Activated CD8-positive, alpha-beta T cell treated with anti-CD3 and anti-CD28 coated beads for 36 hours (primary cell): ENCODE data around the gene ATN1. TPM values are rescaled to one million over a fixed set of nuclear protein-coding genes. Genes with fewer than 3 reads are reported as not detected.
A peak's percentile ranks its signal among the peaks of the same experiment; 100 is the strongest.

Source experiments
- ATAC-seq: fragments of 200-7000 bp; cut with Tn5 transposase; one replicate; pipeline ENCODE4 v1.10.0; 2021; ENCODE audit warnings: mild to moderate bottlenecking, moderate library complexity
- CTCF ChIA-PET: fragments of 350-600 bp; sonication (Branson Sonifier 250); formaldehyde crosslinking; loops from one replicate; lab custom pipeline; 2021; ENCODE audit warnings: antibody characterized with exemption; lab: Charles Lee
- POLR2A ChIA-PET: fragments of 350-600 bp; sonication (Branson Sonifier 250); formaldehyde crosslinking; loops from one replicate; lab custom pipeline; 2021; ENCODE audit warnings: antibody characterized with exemption; lab: Charles Lee
- DNase-seq: peaks from one replicate; pipeline ENCODE4 v3.0.0-alpha.2; 2020
- H3K27ac Mint-ChIP-seq: one replicate; pipeline ENCODE4 v1.8.0; 2021; ENCODE audit warnings: mild to moderate bottlenecking, mixed read lengths
- H3K27me3 Mint-ChIP-seq: one replicate; pipeline ENCODE4 v1.8.0; 2021; ENCODE audit warnings: mixed read lengths
- H3K36me3 Mint-ChIP-seq: one replicate; pipeline ENCODE4 v1.8.0; 2021; ENCODE audit warnings: low read depth, mixed read lengths
- H3K4me1 Mint-ChIP-seq: one replicate; pipeline ENCODE4 v1.8.0; 2021; ENCODE audit warnings: low read depth, mixed read lengths
- H3K4me3 Mint-ChIP-seq: one replicate; pipeline ENCODE4 v1.8.0; 2021; ENCODE audit warnings: mild to moderate bottlenecking, moderate library complexity, mixed read lengths
- H3K9me3 Mint-ChIP-seq: one replicate; pipeline ENCODE4 v1.8.0; 2021; ENCODE audit warnings: mixed read lengths
- intact Hi-C: fragments of 100-400 bp; cut with micrococcal nuclease; formaldehyde crosslinking; loops from one replicate; pipeline ENCODE4 v1.10.0; 2022
- total RNA-seq, 2 experiments: library from RNA; stranded (reverse); gene quantifications; one replicate each; pipeline ENCODE4 v1.2.3, GENCODE V29; 2021
- TF ChIP-seq, protein P1 (sequence below): fragments of 200-600 bp; IDR thresholded peaks from one replicate; pipeline ENCODE4 v1.8.0; 2022; ENCODE audit warnings: antibody characterized with exemption, mild to moderate bottlenecking

Gene ATN1
- total RNA-seq, 2 experiments from 2014 or later = 26.4 to 28.5 TPM

DNA sequence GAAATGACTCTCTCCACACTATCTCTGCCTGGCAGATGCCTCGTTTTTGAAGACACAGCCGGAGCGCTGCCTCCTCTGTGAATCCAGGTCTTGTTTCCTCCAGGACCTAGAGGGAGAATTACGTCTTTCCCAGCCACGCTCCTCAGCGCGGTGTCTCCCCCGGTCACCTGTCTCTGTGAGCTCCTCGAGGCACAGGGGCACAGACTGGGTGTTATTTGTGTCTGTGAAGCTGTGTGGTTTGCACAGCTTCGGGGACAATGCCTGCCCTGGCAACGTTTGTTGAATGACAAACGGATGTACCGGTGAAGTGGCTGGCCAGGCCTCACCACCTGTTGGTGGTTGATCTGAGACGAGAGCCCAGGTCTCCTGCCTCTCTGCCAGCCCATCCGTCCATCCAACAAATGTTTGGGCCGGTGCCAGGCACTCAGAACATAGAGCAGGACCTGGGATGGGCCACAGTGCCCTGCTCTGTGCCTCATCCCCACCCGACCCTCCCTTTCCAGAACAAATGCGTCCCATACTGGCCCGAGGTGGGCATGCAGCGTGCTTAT, 29.5 kb downstream of the ATN1 start:
- intact Hi-C loops = no loop called here
- TF ChIP-seq, protein P1, sequence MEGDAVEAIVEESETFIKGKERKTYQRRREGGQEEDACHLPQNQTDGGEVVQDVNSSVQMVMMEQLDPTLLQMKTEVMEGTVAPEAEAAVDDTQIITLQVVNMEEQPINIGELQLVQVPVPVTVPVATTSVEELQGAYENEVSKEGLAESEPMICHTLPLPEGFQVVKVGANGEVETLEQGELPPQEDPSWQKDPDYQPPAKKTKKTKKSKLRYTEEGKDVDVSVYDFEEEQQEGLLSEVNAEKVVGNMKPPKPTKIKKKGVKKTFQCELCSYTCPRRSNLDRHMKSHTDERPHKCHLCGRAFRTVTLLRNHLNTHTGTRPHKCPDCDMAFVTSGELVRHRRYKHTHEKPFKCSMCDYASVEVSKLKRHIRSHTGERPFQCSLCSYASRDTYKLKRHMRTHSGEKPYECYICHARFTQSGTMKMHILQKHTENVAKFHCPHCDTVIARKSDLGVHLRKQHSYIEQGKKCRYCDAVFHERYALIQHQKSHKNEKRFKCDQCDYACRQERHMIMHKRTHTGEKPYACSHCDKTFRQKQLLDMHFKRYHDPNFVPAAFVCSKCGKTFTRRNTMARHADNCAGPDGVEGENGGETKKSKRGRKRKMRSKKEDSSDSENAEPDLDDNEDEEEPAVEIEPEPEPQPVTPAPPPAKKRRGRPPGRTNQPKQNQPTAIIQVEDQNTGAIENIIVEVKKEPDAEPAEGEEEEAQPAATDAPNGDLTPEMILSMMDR = no peak
- ChIA-PET CTCF (interaction anchor here (0.9 to 13.5 kb wide), 6 partner anchors 8 to 156 kb away, joined by 3 to 460 read pairs (median 4); partner anchors contain the start of genes C12orf57, PTPN6, RNU7-1 and SPSB2), POLR2A (interaction anchor here (0.9 to 36.0 kb wide), 7 partner anchors 3 to 48 kb away, joined by 3 to 1266 read pairs (median 19); partner anchors contain the start of genes ATN1, C12orf57, EMG1 and PHB2)
- Mint-ChIP-seq H3K9me3 (no peaks in the 10 kb centered on the region), H3K4me3 (peak overlapping the region; percentile 95), H3K27ac (peak overlapping the region; percentile 93), H3K4me1 (peaks cover 79% of the 10 kb centered on the region), H3K27me3 (no peaks in the 10 kb centered on the region), H3K36me3 (peaks cover 93% of the 10 kb centered on the region)
- peak; percentile 54 for DNase-seq
- ATAC-seq = no peak

DNA sequence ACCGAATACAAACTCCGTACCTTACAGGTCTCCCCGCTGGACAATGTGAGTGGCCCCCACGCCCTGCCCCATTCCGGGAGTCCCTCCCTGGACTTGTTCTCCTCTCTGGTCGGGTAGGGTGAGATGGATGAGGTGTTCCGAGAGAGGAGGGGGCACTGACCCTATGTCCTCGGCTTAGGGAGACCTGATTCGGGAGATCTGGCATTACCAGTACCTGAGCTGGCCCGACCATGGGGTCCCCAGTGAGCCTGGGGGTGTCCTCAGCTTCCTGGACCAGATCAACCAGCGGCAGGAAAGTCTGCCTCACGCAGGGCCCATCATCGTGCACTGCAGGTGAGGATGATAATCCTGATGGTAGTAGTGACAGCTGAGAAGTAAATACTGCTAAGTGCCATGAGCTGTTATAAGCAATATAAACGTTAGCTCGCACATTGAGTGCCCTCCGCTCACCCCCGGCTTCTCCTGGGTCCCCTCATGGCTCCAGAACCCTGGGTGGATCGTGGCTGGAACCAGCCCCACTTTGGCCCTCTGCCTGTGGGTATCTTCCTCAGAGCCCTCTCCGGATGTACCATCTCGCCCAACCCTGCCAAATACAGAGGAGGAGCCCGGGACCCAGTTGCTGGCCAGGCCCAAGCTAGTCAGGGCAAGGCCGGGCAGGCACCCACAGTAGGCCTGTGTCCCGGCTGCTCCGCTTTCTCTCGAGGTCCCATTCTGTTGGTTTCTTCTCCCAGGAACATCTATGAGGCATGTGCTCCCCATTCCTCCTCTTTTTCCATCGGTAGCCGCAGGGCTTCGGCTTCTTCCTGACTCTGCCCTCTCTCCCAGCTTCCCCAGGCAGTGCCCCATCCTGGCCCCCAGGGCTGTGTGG, 30.2 kb downstream of the ATN1 start:
- no peak for ATAC-seq
- TF ChIP-seq, protein P1 = no peak
- intact Hi-C loops = no loop called here
- no peaks in the 10 kb centered on the region for H3K9me3 Mint-ChIP-seq
- peaks cover 85% of the 10 kb centered on the region for H3K36me3 Mint-ChIP-seq
- H3K27me3 Mint-ChIP-seq = no peaks in the 10 kb centered on the region
- POLR2A ChIA-PET = interaction anchor here (0.5 to 25.2 kb wide), 10 partner anchors 11 to 348 kb away, joined by 3 to 1266 read pairs (median 3); partner anchors contain the start of genes ATN1, C12orf57, MLF2 and PTPN6
- DNase-seq = peak; percentile 45
- H3K27ac Mint-ChIP-seq = peak overlapping the region; percentile 93
- peaks cover 86% of the 10 kb centered on the region for H3K4me1 Mint-ChIP-seq
- CTCF ChIA-PET = interaction anchor here (1.0 to 13.5 kb wide), 7 partner anchors 10 to 152 kb away, joined by 3 to 460 read pairs (median 6); partner anchors contain the start of genes C12orf57, PTPN6 and RNU7-1
- H3K4me3 Mint-ChIP-seq = peak overlapping the region; percentile 95

- POLR2A ChIA-PET = interaction anchor here (0.5 to 25.2 kb wide), 11 partner anchors 10 to 348 kb away, joined by 3 to 1266 read pairs (median 3); partner anchors contain the start of genes ATN1, C12orf57, MLF2 and PTPN6
- H3K27ac Mint-ChIP-seq = peak overlapping the region; percentile 93
- ATAC-seq = no peak
Measured at GRCh38 chr12:6958609-6959057, 30.9 kb downstream of the ATN1 start.

DNA sequence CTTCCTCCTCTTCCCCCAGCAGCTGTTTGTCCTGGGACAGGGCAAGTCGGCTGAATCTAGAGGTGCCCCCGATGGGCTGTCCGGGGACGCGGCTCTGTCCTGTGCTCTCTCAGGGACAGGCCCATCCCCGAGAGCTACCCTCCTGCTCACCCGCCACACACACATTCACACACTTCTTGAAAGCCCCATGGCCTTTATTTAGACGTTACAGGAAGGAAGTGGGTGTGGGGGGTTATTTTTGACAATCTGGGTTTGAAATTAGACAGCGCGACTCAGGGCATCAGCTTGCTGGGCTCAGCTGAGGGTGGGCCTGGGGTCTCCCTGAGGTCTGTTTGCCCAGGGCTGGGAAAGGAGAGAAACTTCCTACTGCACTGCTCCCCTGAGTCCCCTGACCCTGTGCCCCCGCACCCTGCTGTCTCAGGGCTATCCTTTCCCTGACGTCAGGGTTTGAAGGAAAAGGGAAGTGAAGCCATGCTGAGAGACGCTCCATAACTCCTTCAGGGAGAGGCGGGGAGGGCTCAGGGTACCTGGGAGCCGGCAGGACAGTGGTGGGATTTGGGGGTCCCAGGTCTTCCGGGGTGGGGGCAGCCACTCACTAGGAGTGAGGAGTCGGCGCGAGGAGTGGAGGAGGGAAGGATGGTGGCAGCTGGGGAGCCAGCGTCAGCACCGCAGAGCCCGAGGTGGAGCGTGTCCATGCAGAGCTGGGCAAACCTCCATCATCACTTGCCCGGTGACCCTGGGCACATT, 31.5 kb downstream of the ATN1 start:
- Mint-ChIP-seq H3K27me3 (no peaks in the 10 kb centered on the region), H3K4me1 (peaks cover 89% of the 10 kb centered on the region), H3K9me3 (no peaks in the 10 kb centered on the region), H3K27ac (peak overlapping the region; percentile 93), H3K4me3 (peak overlapping the region; percentile 95), H3K36me3 (peaks cover 73% of the 10 kb centered on the region)
- intact Hi-C loops = no loop called here
- TF ChIP-seq, protein P1 = no peak
- ChIA-PET POLR2A (interaction anchor here (0.5 to 25.2 kb wide), 10 partner anchors 9 to 516 kb away, joined by 3 to 1266 read pairs (median 4); partner anchors contain the start of genes ATN1, C12orf57, PTPN6 and RNU7-1), CTCF (interaction anchor here (0.7 to 13.5 kb wide), 8 partner anchors 9 to 150 kb away, joined by 3 to 460 read pairs (median 5); partner anchors contain the start of genes C12orf57, PTPN6, RNU7-1 and SPSB2)
- DNase-seq (peak; percentile 85), ATAC-seq (peak; percentile 37)

More at GRCh38 chr12:6958609-6959057, 30.9 kb downstream of the ATN1 start:
- CTCF ChIA-PET = interaction anchor here (1.0 to 13.5 kb wide), 7 partner anchors 10 to 151 kb away, joined by 3 to 460 read pairs (median 6); partner anchors contain the start of genes C12orf57, PTPN6 and RNU7-1
- H3K9me3 Mint-ChIP-seq = no peaks in the 10 kb centered on the region
- peaks cover 86% of the 10 kb centered on the region for H3K4me1 Mint-ChIP-seq
- intact Hi-C loops = no loop called here
- DNase-seq = no peak
- no peaks in the 10 kb centered on the region for H3K27me3 Mint-ChIP-seq
- peaks cover 79% of the 10 kb centered on the region for H3K36me3 Mint-ChIP-seq
- TF ChIP-seq, protein P1 = no peak
- peak overlapping the region; percentile 95 for H3K4me3 Mint-ChIP-seq
